Mammary epithelial cell (primary cell): ENCODE data around the gene IFI27L1.

Experiments
- EZH2 ChIP-seq: IDR thresholded peaks from 2 replicates; pipeline ENCODE4 v1.6.1; 2012; ENCODE audit warnings: low read length, inconsistent platforms, borderline replicate concordance
- TF ChIP-seq, protein P1 (sequence below), 2 donors: IDR thresholded peaks in 1 of 2; conservative IDR thresholded peaks in 1 of 2; 2 replicates each; pipeline ENCODE4 v1.5.1; 2011 to 2012; ENCODE audit warnings: inconsistent platforms in 2 of 2, low read length in 2 of 2, mild to moderate bottlenecking in 2 of 2, control low read depth in 1 of 2, low read depth in 1 of 2; ENCODE audit not compliant: insufficient read depth in 1 of 2; ENCODE audit errors: extremely low read depth in 1 of 2

DNA sequence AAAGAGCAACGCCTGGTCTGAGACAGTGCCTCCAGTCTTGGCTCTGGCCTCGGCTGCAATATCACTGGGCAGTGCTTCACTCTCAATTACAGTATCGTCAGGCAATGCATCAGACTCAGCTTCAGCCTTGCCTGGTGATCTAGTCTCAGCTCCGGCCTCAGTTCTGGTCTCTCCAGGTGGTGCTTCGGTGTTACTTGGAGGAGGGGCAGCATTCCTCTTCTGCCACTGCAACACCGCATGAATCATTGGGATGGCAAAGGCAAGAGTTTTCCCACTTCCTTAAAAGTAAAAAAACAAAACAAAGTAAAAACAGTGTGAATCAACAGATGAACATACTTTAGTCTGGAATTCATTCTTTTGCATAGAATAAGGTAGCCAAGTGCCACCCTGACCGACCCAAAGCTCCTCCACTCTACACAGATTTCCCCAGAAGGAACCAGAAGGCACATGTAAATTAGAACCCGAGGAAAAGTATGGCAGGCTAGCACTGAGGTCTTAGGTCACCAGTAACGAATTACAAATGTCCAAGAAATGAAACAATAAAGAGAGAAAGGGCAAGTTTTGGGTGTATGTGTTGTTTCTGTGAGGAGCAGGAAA is 18.7 kb upstream of the IFI27L1 start:
- TF ChIP-seq, protein P1, sequence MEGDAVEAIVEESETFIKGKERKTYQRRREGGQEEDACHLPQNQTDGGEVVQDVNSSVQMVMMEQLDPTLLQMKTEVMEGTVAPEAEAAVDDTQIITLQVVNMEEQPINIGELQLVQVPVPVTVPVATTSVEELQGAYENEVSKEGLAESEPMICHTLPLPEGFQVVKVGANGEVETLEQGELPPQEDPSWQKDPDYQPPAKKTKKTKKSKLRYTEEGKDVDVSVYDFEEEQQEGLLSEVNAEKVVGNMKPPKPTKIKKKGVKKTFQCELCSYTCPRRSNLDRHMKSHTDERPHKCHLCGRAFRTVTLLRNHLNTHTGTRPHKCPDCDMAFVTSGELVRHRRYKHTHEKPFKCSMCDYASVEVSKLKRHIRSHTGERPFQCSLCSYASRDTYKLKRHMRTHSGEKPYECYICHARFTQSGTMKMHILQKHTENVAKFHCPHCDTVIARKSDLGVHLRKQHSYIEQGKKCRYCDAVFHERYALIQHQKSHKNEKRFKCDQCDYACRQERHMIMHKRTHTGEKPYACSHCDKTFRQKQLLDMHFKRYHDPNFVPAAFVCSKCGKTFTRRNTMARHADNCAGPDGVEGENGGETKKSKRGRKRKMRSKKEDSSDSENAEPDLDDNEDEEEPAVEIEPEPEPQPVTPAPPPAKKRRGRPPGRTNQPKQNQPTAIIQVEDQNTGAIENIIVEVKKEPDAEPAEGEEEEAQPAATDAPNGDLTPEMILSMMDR (conservative IDR thresholded peaks at IDR 0.05 in 1 of 2, IDR thresholded peaks at IDR 0.05 in 1 of 2; ENCODE audit: extremely low read depth in 1 of 2, insufficient read depth in 1 of 2, low read depth in 1 of 2, low read length in 2 of 2) = no peak
- no peak for TF ChIP-seq EZH2
